Muscle layer of colon (tissue), 2 donors: ENCODE results near the gene CATSPERE.
A peak's percentile ranks its signal among the peaks of the same experiment; 100 is the strongest.
"Not testable (repeated sequence)": the region's sequence is repeated elsewhere in the genome, so short reads cannot be mapped to it uniquely, and the experiment has no call there.

Source experiments
- H3K27ac ChIP-seq: one replicate; pipeline ENCODE4 v1.7.0; 2013; ENCODE audit warnings: low read depth, mild to moderate bottlenecking, low read length, moderate library complexity
- H3K27me3 ChIP-seq, 2 donors: one replicate each; pipeline ENCODE4 v1.7.0; 2013; ENCODE audit warnings: low read length in 2 of 2, mild to moderate bottlenecking in 2 of 2; ENCODE audit not compliant: insufficient read depth in 2 of 2, control insufficient read depth in 1 of 2
- H3K36me3 ChIP-seq: one replicate; pipeline ENCODE4 v1.7.0; 2013; ENCODE audit warnings: mild to moderate bottlenecking, low read length; ENCODE audit not compliant: insufficient read depth
- H3K4me1 ChIP-seq: one replicate; pipeline ENCODE4 v1.7.0; 2013; ENCODE audit warnings: mild to moderate bottlenecking, low read length; ENCODE audit not compliant: insufficient read depth
- H3K4me3 ChIP-seq, 2 donors: one replicate each; pipeline ENCODE4 v1.7.0; 2013; ENCODE audit warnings: low read length in 2 of 2, low read depth in 1 of 2, mild to moderate bottlenecking in 1 of 2, moderate library complexity in 1 of 2
- H3K9ac ChIP-seq: one replicate; pipeline ENCODE4 v1.7.0; 2013; ENCODE audit warnings: low read length
- H3K9me3 ChIP-seq: one replicate; pipeline ENCODE4 v1.7.0; 2013; ENCODE audit warnings: mild to moderate bottlenecking, low read length
- donor health status: abdominal sarcoma.
- donor health status: Adenocarcinoma of cecum.

Gene CATSPERE

DNA sequence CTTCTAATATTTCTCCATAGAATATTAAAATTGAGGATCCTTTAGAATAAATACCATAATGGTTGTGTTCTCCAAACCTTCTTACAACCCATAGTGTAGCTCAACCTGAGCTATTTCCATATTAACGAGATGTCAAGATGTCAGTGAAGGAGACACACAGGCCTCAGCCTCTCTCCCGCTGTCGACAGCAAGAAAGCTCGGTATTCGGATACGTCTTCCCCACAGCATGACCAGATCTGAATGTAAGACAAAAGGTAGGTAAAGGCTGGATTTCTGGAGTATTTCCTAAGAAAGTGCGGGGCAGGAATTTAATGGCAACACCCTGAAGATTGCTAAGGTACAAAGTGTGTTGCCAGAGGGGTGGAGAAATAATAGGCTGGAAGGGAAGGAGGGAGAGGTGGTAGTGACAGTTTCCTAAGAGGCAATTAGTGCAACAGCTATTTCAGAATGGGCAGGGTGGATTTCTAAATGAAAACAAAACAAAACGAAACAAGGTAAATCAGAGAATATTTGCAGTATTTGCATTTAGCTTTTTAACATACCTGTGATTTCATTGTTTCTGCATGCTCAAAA, 11.1 kb upstream of the CATSPERE start:
- Histone ChIP-seq H3K4me1 (peaks cover 51% of the 10 kb centered on the region), H3K36me3 (no peaks in the 10 kb centered on the region), H3K9ac (peak overlapping the region; percentile 76), H3K4me3 (peak overlapping the region in 1 of 2 donors; percentile 89), H3K27me3 (no peaks in the 10 kb centered on the region), H3K9me3 (no peaks in the 10 kb centered on the region), H3K27ac (peak overlapping the region; percentile 84)

DNA sequence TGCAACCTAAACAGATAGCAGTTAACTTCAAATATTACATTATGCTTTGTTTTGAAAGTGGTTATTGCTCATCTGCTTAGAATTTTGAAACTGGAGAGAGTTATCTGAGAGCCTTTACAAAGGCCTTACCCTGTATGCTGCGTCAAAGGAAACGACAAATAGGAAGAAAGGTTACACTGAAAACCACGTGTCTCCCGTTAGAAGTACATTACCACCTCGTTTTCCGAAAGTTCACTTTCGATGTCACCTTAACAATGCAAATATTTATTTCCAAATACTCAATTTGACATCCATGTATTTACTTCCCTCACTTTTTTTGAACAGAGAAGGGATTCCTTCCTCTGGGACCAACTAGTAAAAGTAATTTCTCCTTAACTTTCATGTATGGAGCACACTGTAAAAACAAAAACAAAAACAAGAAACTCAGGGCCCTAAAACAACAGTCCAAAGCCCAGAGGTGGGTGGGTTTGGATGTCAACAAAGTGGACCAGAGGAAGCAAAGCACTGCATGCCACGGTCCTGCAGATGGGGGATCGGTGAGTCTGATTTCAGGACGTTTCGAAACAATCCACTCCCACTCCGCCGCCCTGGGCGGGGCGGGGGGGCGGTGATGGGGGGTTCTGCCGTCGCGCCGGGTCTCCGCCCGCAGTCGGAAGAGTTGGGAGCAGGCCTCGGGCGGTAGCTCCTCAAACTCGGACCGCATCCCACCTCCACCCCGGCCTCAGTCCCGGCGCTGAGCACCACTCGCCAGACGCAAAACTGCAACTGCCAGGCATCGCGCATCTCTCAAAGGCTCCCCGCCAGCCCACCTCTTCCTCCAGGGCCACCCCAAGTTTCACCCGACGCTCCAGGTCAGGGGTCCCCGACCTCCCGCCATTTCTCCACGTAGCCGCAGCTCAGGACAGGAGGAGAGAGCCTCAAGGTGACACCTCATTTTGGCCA, 10.2 kb upstream of the CATSPERE start:
- Histone ChIP-seq H3K36me3 (no peaks in the 10 kb centered on the region), H3K9ac (peak overlapping the region; percentile 76), H3K4me3 (peak overlapping the region; percentile 70 to 89), H3K4me1 (peaks cover 44% of the 10 kb centered on the region), H3K27ac (peak overlapping the region; percentile 84), H3K9me3 (no peaks in the 10 kb centered on the region), H3K27me3 (no peaks in the 10 kb centered on the region)

DNA sequence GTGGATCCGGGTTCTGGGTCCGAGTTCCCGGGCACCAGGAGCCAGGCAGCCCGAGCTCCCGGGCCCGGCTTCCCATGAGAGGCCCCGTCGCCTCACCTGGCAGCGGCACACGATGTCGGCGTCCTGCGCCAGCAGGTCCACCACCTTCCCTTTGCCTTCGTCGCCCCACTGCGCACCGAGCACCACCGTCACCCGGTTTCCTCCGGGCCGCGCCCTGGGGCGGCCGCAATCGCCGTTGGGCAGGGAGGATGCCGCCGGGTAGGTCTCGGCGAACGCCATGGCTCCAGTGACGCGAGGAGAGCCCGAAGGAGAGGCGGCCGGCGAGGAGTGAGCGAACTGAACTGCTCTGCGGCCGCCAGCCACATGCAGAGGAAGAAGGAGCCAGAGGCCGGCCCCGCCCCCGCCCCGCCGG, 9.5 kb upstream of the CATSPERE start, which contains the start of gene ADSS2:
ADSS2 (minus strand) TSS at position 371 of the 412 bp plus-strand sequence; CDS start at position 279, 92 bp downstream.
- peak within 1 kb of the TSS; percentile 76 for H3K9ac ChIP-seq
- H3K36me3 ChIP-seq = no peaks in the 10 kb centered on the region
- peaks cover 37% of the 10 kb centered on the region for H3K4me1 ChIP-seq
- peak within 1 kb of the TSS; percentile 84 for H3K27ac ChIP-seq
- peak within 1 kb of the TSS; percentile 70 to 89 for H3K4me3 ChIP-seq
- H3K9me3 ChIP-seq = no peaks in the 10 kb centered on the region
- H3K27me3 ChIP-seq = no peaks in the 10 kb centered on the region

DNA sequence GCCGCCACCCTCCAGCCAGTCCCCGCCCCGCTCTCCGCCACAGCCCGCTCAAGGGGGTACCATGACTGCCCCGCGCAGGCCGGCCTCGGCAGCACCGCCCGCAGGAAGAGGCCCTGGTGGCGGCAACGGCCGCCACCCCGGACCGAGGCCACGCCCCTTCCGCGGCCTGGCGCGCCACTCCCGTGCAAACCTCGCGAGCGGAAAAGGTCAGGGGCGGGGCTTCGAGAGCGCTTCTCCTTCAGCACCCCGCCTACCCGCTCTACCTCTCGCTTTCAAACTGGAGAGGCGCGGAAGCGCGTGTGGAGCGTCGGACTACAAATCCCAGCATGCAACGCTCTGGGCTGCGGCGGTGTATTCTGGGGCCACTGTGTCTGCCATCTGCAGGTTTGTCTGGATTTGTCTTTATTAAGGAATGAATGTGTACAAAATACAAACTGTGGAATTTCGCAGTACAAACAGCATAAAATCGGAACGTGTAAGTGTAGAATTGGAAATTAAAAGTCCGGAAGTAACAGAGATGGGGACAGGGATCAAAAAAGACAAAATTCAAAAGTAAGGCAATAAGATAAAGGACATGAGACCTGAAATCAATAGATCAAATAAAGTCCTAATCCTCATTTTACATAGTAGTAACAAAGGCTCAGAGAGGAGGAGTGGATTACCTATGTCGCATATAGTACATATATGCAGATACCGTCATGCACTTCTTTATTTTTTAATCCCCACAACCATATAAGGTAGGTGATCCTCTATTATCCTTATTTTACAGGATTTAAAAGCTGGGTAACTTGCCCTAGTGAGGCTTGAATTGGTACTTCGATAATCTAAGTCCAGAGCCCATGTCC, 8.9 kb upstream of the CATSPERE start:
- peaks cover 32% of the 10 kb centered on the region for H3K4me1 ChIP-seq
- peak overlapping the region; percentile 84 for H3K27ac ChIP-seq
- H3K36me3 ChIP-seq = no peaks in the 10 kb centered on the region
- H3K9me3 ChIP-seq = no peaks in the 10 kb centered on the region
- H3K9ac ChIP-seq = no peak overlapping the region
- H3K27me3 ChIP-seq = no peaks in the 10 kb centered on the region
- H3K4me3 ChIP-seq = peak overlapping the region in 1 of 2 donors; percentile 89

DNA sequence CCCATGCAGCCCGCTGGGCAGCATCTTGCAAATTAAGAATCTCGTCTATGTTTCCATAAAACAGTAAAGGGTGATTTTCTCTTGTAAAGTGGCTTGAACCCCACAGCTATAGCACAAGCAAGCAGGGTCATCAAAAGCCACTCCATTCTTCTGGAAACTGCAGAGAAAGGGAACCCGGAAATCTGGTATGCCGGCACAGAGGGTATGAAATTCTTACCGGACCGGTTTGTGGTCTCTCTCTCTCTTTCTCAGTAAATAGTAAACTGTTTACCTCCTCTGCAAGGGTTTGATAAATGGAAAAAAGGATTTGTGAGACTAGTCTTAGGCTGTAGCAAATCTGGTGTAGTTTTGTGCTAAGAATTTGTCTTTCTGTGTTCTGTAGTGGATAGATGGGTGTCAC, 6.7 kb upstream of the CATSPERE start:
- Histone ChIP-seq H3K4me1 (peaks cover 14% of the 10 kb centered on the region), H3K9me3 (no peaks in the 10 kb centered on the region), H3K9ac (no peak overlapping the region), H3K27me3 (no peaks in the 10 kb centered on the region), H3K4me3 (no peak overlapping the region), H3K36me3 (no peaks in the 10 kb centered on the region), H3K27ac (no peak overlapping the region)

DNA sequence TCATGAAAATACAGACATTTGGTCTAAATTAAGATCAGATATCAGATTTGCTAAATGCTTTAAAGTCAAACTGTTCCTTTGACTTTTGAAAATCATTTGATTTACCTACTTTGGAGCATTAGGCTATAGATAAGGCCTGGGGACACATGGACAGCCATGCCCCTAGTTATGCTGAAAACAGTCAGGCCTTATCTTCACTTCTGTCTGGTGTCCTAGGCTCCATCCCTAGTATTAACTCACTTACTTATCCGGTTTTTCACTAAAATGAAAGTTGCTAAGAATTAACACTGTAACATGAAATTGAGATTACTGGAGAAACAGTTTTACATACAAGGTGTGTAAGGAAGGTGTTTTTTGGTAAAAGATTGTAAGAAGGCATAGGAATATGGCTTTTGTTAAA, 4.5 kb upstream of the CATSPERE start:
- no peak overlapping the region for H3K9ac ChIP-seq
- no peaks in the 10 kb centered on the region for H3K4me1 ChIP-seq
- H3K27me3 ChIP-seq = no peaks in the 10 kb centered on the region
- no peaks in the 10 kb centered on the region for H3K36me3 ChIP-seq
- no peaks in the 10 kb centered on the region for H3K9me3 ChIP-seq
- H3K4me3 ChIP-seq = no peak overlapping the region
- H3K27ac ChIP-seq = no peak overlapping the region

DNA sequence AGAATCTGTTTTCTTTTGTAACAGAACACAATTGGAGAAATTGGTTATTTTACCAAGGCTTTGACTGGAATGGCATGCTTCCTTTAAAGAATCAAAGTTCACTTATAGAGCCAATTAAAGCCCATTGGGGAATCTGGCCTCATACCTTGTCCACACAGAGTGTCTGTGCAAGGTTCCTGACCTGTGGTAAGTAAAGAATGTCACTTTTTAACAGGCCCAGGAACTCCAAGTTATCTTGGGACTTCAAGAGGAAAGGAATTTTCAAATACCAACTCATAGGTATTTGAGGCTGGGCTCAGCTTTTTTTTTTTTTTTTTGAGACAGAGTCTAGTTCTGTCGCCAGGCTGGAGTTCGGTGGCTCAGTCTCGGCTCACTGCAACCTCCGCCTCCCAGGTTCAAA, 2.3 kb upstream of the CATSPERE start:
- no peaks in the 10 kb centered on the region for H3K27me3 ChIP-seq
- H3K4me1 ChIP-seq = no peaks in the 10 kb centered on the region
- H3K36me3 ChIP-seq = no peaks in the 10 kb centered on the region
- no peak overlapping the region for H3K27ac ChIP-seq
- H3K9ac ChIP-seq = no peak overlapping the region
- H3K9me3 ChIP-seq = no peaks in the 10 kb centered on the region
- no peak overlapping the region for H3K4me3 ChIP-seq

DNA sequence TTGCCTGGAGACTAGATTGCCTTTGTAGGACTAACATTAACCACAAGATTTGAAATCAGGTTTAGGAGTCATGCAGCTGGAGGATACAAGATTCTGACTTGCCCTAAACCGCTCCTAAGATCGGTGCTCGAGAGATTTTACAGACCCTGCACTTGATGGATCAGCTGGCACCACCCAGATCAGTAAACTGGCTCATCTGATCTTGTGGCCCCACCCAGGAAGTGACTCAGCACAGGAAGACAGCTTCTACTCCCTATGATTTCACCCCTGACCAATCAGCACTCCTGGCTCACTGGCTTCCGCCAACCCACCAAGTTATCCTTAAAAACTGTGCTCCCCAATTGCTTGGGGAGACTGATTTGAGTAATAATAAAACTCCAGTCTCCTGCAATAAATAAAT, 876 bp upstream of the CATSPERE start:
- Histone ChIP-seq H3K4me3 (no peak overlapping the region), H3K27me3 (no peaks in the 10 kb centered on the region), H3K9me3 (no peaks in the 10 kb centered on the region), H3K36me3 (no peaks in the 10 kb centered on the region), H3K4me1 (no peaks in the 10 kb centered on the region), H3K27ac (no peak overlapping the region), H3K9ac (no peak overlapping the region)

DNA sequence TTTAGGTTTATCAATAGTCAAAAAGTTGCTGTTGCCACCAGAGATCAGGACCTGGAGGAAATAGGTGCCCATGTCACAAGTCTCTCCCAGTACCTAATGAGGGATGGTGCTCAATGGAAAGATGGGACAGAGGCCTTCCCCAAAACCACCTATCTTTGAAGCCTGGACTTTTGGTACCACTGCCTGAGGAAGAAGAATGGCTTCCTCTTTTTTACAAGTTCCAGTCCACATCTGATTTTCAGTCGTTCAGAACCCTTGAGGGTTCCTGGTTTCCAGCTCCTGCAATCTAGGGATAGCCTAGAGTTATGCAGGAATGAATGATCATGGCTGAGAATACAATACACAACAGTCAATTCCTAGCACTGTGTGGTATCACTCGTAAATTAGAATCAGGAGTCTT, 5.7 kb downstream of the CATSPERE start:
- Histone ChIP-seq H3K27ac (no peak overlapping the region), H3K27me3 (no peaks in the 10 kb centered on the region), H3K4me3 (no peak overlapping the region), H3K36me3 (no peaks in the 10 kb centered on the region), H3K9ac (no peak overlapping the region), H3K9me3 (no peaks in the 10 kb centered on the region), H3K4me1 (no peaks in the 10 kb centered on the region)

DNA sequence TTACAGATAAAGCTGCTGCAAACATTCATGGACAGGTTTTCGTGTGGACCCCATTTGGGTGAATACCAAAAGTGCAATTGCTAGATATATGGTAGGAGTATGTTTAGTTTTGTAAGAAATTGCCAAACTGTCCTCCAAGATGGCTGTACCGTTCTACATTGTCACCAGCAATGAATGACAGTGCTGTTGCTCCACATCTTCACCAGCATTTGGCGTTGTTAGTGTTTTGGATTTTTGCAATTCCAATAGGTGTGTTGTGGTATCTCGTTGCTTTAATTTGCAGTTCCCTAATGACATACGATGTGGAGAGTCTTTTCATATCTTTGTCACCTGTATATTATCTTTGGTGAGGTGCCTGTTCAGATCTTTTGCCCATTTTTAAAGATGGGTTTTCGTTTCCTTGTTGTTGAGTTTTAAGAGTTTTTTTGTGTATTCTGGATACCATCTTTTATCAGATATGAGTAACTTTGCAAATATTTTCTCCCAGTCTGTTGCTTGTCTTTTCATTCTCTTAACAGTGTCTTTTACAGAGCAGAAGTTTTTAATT, 12.1 kb downstream of the CATSPERE start:
- no peaks in the 10 kb centered on the region for H3K4me1 ChIP-seq
- no peaks in the 10 kb centered on the region for H3K36me3 ChIP-seq
- H3K4me3 ChIP-seq = no peak overlapping the region
- no peaks in the 10 kb centered on the region for H3K27me3 ChIP-seq
- H3K9ac ChIP-seq = no peak overlapping the region
- H3K9me3 ChIP-seq = no peaks in the 10 kb centered on the region
- H3K27ac ChIP-seq = no peak overlapping the region

DNA sequence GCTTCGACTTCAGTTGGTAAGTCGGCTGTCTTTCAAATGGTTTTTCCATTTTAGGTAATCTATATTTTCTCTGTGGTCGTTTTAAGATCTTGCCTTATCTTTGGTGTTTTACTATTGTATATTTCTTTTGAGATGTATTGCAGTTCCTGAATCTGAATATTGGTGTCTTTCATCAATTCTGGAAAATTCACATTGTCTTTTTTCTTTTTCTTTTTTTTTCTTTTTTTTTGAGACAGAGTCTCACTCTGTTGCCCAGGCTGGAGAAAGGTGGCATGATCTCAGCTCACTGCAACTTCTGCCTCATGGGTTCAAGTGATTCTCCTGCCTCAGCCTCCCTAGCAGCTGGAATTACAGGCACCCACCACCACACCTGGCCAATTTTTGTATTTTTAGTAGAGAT, 23.9 kb downstream of the CATSPERE start:
- H3K27ac ChIP-seq, H3K4me1 ChIP-seq, H3K9me3 ChIP-seq, H3K36me3 ChIP-seq, H3K9ac ChIP-seq, H3K4me3 ChIP-seq, H3K27me3 ChIP-seq: not testable (repeated sequence)
